Gastrocnemius medialis (tissue), 4 donors: ENCODE measurements around the gene ZBTB44.

Experiments
- CTCF ChIP-seq, 5 experiments: fragments of 450-650 bp in 3 of 5; fragments of 200-600 bp in 2 of 5; sonication (generic) in 2 of 5; IDR thresholded peaks in 4 of 5; conservative IDR thresholded peaks in 1 of 5; 1 replicate in 4 of 5; 2 replicates in 1 of 5; pipeline ENCODE4 v1.5.1; 2016 to 2019; ENCODE audit warnings: antibody characterized with exemption in 5 of 5, mild to moderate bottlenecking in 3 of 5, moderate library complexity in 3 of 5
- POLR2A ChIP-seq, 2 donors: fragments of 450-650 bp; IDR thresholded peaks; one replicate each; pipeline ENCODE4 v1.6.1; 2017; ENCODE audit warnings: antibody characterized with exemption in 2 of 2, mild to moderate bottlenecking in 2 of 2, moderate library complexity in 2 of 2

GRCh38 chr11:130214861-130215530 lies 99.7 kb downstream of the ZBTB44 start:
- TF ChIP-seq CTCF (IDR thresholded peaks at IDR 0.05 in 4 of 5, conservative IDR thresholded peaks at IDR 0.05 in 1 of 5) (no peak), POLR2A (IDR thresholded peaks at IDR 0.05) (no peak)
